KMS-11 (cell line): ENCODE data around the gene CCS.

ENCODE experiments used
- H2AFZ ChIP-seq: fragments of 200-600 bp; sonication (generic); 2 replicates; pipeline ENCODE4 v1.6.1; 2016; ENCODE audit warnings: antibody characterized with exemption, mixed run types, low read depth
- H3K27ac ChIP-seq: fragments of 200-600 bp; sonication (generic); 2 replicates; pipeline ENCODE4 v1.6.1; 2016; ENCODE audit warnings: mild to moderate bottlenecking, mixed run types
- H3K27me3 ChIP-seq: fragments of 200-600 bp; sonication (generic); 2 replicates; pipeline ENCODE4 v1.6.1; 2017; ENCODE audit warnings: mild to moderate bottlenecking, low read depth, mixed run types, moderate library complexity; ENCODE audit not compliant: insufficient read depth
- H3K36me3 ChIP-seq: fragments of 200-600 bp; sonication (generic); 2 replicates; pipeline ENCODE4 v1.6.1; 2017; ENCODE audit warnings: mild to moderate bottlenecking, mixed run types; ENCODE audit not compliant: insufficient read depth
- H3K4me1 ChIP-seq: fragments of 200-600 bp; sonication (generic); 2 replicates; pipeline ENCODE4 v1.6.1; 2016; ENCODE audit warnings: mild to moderate bottlenecking, low read depth, mixed run types; ENCODE audit not compliant: poor library complexity, severe bottlenecking
- H3K4me2 ChIP-seq: fragments of 200-600 bp; sonication (generic); 2 replicates; pipeline ENCODE4 v1.7.0; 2016; ENCODE audit warnings: mild to moderate bottlenecking, mixed run types
- H3K4me3 ChIP-seq: fragments of 200-600 bp; sonication (generic); IDR thresholded peaks from 2 replicates; pipeline ENCODE4 v1.6.1; 2017; ENCODE audit warnings: low read depth, low read length, mixed read lengths; ENCODE audit not compliant: insufficient read depth
- H3K79me2 ChIP-seq: fragments of 200-600 bp; sonication (generic); 2 replicates; pipeline ENCODE4 v1.6.1; 2016; ENCODE audit warnings: low read depth, mixed run types; ENCODE audit not compliant: insufficient read depth
- H3K9ac ChIP-seq: fragments of 200-600 bp; sonication (generic); 2 replicates; pipeline ENCODE4 v1.6.1; 2016; ENCODE audit warnings: mild to moderate bottlenecking, mixed run types
- H4K20me1 ChIP-seq: fragments of 200-600 bp; sonication (generic); 2 replicates; pipeline ENCODE4 v1.6.1; 2016; ENCODE audit warnings: mild to moderate bottlenecking, mixed run types; ENCODE audit not compliant: insufficient read depth
- TF ChIP-seq, protein P1 (sequence below): fragments of 200-600 bp; sonication (generic); conservative IDR thresholded peaks from 2 replicates; pipeline ENCODE4 v1.6.1; 2017; ENCODE audit warnings: low read depth, mild to moderate bottlenecking, antibody characterized with exemption, low read length, moderate library complexity, mixed read lengths

CCS gene

DNA sequence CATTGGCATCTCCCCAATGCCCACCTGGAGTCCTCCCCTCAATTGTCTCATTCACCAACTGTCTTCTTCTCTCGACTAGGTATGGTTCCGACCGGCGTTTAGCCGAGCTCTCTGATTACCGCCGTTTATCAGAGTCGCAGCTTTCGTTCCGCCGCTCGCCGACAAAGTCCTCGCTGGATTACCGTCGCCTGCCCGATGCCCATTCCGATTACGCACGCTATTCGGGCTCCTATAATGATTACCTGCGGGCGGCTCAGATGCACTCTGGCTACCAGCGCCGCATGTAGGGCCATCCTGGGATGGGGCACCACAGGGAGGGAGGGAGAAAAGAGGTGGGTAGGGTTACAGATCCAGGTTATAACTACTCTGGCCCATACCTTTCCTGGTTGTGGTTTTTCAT is 33.4 kb downstream of the CCS start:
- H3K4me2 ChIP-seq, result no peak overlapping the region
- no peak overlapping the region for H3K27ac ChIP-seq
- peaks cover 100% of the 10 kb centered on the region for H3K79me2 ChIP-seq
- no peak overlapping the region for H3K9ac ChIP-seq
- H3K36me3 ChIP-seq, result peaks cover 27% of the 10 kb centered on the region; the same call in 1 of the 2 replicates
- no peak overlapping the region for H2AFZ ChIP-seq
- no peaks in the 10 kb centered on the region for H3K27me3 ChIP-seq
- H3K4me3 ChIP-seq, result no peak overlapping the region
- peaks cover 58% of the 10 kb centered on the region for H4K20me1 ChIP-seq
- TF ChIP-seq, protein P1, sequence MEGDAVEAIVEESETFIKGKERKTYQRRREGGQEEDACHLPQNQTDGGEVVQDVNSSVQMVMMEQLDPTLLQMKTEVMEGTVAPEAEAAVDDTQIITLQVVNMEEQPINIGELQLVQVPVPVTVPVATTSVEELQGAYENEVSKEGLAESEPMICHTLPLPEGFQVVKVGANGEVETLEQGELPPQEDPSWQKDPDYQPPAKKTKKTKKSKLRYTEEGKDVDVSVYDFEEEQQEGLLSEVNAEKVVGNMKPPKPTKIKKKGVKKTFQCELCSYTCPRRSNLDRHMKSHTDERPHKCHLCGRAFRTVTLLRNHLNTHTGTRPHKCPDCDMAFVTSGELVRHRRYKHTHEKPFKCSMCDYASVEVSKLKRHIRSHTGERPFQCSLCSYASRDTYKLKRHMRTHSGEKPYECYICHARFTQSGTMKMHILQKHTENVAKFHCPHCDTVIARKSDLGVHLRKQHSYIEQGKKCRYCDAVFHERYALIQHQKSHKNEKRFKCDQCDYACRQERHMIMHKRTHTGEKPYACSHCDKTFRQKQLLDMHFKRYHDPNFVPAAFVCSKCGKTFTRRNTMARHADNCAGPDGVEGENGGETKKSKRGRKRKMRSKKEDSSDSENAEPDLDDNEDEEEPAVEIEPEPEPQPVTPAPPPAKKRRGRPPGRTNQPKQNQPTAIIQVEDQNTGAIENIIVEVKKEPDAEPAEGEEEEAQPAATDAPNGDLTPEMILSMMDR, result no peak
- peaks cover 3% of the 10 kb centered on the region for H3K4me1 ChIP-seq

DNA sequence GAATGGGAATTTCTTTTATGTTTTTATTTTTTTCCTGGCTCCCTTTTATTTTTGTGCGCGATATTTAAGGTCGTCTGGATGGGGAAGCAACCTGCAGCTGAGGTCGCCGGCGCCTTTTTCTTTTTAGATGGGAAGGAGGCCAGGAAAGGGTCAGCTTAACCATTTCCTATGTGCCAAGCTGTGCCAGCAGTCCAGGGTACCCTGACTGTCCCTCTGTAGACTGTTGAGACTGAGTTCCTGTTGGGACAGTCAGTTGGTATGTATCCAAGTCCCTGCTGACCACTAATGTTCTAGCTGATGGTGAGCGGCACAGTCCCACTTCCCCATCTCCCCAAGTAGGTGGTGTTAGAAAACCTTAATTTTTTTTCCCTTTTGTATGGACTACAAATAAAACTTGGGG is 33.9 kb downstream of the CCS start:
- TF ChIP-seq, protein P1, result no peak
- no peak overlapping the region for H3K4me2 ChIP-seq
- H3K9ac ChIP-seq, result no peak overlapping the region
- no peaks in the 10 kb centered on the region for H3K27me3 ChIP-seq
- peaks cover 100% of the 10 kb centered on the region for H3K79me2 ChIP-seq
- H3K4me1 ChIP-seq, result no peaks in the 10 kb centered on the region
- H3K36me3 ChIP-seq, result peaks cover 27% of the 10 kb centered on the region; the same call in 1 of the 2 replicates
- H3K27ac ChIP-seq, result no peak overlapping the region
- peaks cover 53% of the 10 kb centered on the region for H4K20me1 ChIP-seq
- H3K4me3 ChIP-seq, result no peak overlapping the region
- no peak overlapping the region for H2AFZ ChIP-seq

DNA sequence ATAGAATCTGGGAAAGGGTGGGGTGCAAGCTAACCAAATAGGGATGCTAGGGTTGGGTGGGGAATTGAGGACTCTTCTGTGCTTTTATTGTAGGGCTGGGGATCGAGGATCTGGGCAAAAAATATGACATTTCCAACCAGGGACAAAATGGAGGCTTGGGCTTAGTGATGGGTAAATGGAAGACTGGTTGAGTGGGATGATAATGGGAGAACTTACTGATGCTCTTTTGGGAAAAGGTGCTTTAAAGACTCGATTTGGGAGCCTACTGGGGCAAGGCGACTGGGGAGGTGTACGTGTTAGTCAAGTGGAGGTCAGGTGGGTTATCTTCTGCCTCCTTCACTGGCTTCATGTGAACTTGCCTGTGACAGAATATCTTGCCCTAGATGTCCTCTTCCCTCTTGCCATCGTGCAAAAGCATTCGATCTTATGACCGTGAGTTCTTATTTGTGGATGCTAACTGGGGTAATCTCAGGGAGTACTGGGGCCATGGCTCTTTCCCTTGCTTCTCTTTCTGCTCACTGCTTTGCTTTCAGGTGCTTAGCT is 35.1 kb downstream of the CCS start:
- H3K27ac ChIP-seq, result no peak overlapping the region
- peaks cover 100% of the 10 kb centered on the region for H3K79me2 ChIP-seq
- TF ChIP-seq, protein P1, result no peak
- peaks cover 41% of the 10 kb centered on the region for H4K20me1 ChIP-seq
- H3K4me1 ChIP-seq, result peaks cover 10% of the 10 kb centered on the region
- H3K9ac ChIP-seq, result no peak overlapping the region
- H3K27me3 ChIP-seq, result no peaks in the 10 kb centered on the region
- no peak overlapping the region for H2AFZ ChIP-seq
- H3K36me3 ChIP-seq, result peaks cover 27% of the 10 kb centered on the region; the same call in 1 of the 2 replicates
- no peak overlapping the region for H3K4me2 ChIP-seq
- H3K4me3 ChIP-seq, result no peak overlapping the region

DNA sequence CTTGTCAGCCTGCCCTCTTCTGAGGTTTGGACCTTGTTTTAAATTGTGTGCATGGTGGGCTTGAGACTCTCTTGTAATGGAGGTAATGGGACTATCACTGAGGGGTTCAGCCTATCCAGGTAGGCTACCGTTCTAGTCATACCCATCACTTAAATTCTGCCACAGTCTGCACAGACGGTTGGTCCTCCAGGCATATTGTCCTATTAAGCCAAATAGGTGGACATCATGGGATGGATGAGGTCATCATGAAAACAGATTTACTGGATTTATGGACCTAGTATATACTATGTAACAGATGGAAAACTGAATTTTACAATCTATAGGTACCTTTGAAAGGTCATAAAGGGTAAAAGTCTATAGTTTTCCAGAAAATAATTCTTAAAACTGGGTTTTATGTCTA is 36.4 kb downstream of the CCS start:
- no peak overlapping the region for H3K9ac ChIP-seq
- H2AFZ ChIP-seq, result no peak overlapping the region
- TF ChIP-seq, protein P1, result no peak
- H3K4me3 ChIP-seq, result no peak overlapping the region
- peaks cover 10% of the 10 kb centered on the region for H3K4me1 ChIP-seq
- no peak overlapping the region for H3K4me2 ChIP-seq
- no peaks in the 10 kb centered on the region for H3K27me3 ChIP-seq
- peaks cover 99% of the 10 kb centered on the region for H3K79me2 ChIP-seq
- peaks cover 19% of the 10 kb centered on the region; the same call in 1 of the 2 replicates for H3K36me3 ChIP-seq
- no peak overlapping the region for H3K27ac ChIP-seq
- peaks cover 29% of the 10 kb centered on the region for H4K20me1 ChIP-seq
